Activated T-cell treated with anti-CD3 and anti-CD28 coated beads, Interleukin-2, amount 50 U/mL, for 1 hour (primary cell): ENCODE measurements around the gene PPM1B.

Source experiments
- DNase-seq: peaks from one replicate; pipeline ENCODE4 v3.0.0-alpha.2; 2020

PPM1B gene

GRCh38 chr2:44267269-44267795 is 98.7 kb downstream of the PPM1B start:
- DNase-seq = no peak

- no peak for DNase-seq
These were observed 99.3 kb downstream of the PPM1B start for GRCh38 chr2:44267796-44268648.

- no peak for DNase-seq
These were observed 101.2 kb downstream of the PPM1B start for GRCh38 chr2:44269831-44270230.

- DNase-seq = no peak
These were observed 102.6 kb downstream of the PPM1B start for GRCh38 chr2:44271296-44271695.

- no peak for DNase-seq
These were observed 104.4 kb downstream of the PPM1B start for GRCh38 chr2:44273076-44273475.

GRCh38 chr2:44273596-44273995 is 104.9 kb downstream of the PPM1B start:
- no peak for DNase-seq

- no peak for DNase-seq
These were observed 107.2 kb downstream of the PPM1B start for GRCh38 chr2:44275927-44276303.

- no peak for DNase-seq
These were observed 108.9 kb downstream of the PPM1B start for GRCh38 chr2:44277541-44277940.

GRCh38 chr2:44280869-44281268 is 112.2 kb downstream of the PPM1B start:
- no peak for DNase-seq
